ENCODE results near the gene PRSS21.

The PRSS21 gene

DNA sequence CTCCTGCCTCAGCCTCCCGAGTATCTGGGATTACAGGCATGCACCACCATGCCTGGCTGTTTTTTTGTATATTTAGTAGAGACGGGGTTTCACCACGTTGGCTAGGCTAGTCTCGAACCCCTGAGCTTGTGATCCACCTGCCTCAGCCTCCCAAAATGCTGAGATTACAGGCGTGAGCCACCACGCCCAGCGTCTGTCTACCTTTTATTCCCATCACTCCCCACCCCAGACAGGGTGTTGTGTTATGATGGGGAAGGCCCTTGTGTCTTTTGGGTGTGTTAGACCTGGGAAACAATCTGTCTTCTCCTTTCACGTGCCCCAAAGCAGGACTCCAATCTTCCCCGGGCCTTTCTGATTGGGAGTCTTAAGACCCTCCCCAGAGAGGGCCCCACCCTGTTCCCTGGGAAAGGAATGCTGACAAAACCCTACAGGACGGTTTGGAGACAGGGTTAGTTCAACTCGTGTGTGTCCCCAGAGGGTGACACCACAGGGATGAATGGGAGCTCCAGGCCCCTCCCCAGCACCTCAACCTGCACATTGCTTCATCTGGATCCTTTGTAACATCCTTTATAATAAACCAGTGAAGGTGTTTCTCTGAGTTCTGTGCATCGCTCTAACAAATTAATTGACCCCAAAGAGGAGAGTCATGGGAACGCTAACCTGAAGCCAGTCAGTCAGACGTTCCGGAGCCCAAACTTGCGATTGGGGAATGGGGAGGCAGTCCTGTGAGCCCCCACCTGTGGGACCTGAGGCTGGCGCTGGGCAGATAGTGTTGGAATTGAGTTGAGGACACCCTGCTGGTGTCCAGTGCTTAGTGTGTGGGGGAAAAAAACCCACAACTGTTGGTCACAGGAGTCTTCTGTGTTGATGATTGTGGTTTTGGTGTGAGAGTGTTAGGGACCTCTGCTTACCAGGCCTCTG lies 36.8 kb upstream of the PRSS21 start:
- no peak for DNase-seq

DNA sequence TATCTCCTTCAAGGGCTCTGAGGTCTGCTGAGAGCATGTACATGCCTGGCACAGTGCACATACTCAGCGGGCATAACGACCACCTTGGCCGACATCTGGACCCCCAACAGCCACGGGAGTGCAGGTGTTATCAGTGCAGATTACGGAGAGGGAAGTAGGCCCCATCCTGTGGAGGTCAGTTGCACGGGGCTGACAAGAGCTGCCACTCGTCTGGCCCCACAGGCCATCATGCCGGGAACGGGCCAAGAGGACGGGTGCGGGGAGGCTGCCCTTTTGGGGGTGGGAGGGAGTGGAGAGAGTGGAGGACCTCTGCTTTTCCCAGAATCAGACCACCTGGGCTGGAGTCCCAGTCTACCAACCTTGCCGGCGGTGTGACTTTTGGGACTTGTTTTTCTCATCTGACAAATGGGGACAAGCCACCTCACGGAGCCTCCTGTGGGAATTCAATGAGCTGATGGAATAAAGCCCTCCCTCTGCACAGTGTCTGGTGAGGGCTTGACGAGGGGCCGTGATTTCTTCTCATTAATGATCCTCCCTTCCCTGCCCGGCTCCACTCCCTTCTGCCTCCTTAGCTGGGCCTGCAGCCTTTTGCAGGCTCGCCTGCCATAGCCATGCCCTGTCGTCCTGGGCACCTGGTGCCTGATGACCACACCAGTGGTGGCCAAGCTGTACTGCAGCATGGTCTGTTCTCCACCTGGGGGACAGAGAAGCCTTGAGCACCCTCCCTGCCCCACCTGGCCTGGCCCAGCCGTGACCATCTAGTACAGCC lies 34.3 kb upstream of the PRSS21 start:
- no peak for DNase-seq

DNA sequence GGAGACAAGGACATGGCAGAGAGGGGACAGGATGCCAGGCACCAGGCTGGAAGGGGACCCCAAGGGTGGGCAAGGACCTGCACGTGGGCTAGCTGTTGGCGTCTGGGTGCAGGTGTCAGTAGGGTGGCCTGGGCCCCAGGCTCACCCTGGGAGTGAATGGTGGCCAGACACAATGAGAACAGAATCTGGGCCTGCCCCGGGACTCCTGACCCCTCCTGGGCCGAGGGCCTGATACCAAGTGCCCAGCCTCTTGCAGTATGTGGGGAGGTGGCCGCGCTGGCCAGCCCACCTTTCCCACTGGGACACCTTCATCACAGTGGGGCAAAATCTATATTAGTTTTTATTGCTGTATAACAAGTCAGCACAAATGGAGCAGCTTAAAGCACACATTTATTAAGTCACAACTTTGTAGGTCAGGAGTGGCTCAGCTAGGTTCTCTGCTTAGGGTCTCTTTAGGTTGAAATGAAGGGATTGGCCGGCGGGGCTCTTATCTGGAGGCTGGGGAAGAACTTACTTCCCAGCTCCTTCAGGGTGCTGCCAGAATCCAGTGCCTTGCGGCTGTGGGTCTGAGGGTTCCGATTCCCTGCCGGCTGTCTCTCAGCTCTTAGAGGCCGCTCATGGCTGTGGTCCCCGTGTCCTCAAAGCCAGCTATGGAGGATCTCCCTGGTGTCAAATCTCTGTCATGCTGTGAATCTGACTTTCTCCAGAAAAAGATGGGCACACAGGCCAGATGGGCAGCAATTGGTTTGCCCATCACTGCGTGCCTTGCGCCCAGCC lies 33.3 kb upstream of the PRSS21 start:
- DNase-seq, result no peak

DNA sequence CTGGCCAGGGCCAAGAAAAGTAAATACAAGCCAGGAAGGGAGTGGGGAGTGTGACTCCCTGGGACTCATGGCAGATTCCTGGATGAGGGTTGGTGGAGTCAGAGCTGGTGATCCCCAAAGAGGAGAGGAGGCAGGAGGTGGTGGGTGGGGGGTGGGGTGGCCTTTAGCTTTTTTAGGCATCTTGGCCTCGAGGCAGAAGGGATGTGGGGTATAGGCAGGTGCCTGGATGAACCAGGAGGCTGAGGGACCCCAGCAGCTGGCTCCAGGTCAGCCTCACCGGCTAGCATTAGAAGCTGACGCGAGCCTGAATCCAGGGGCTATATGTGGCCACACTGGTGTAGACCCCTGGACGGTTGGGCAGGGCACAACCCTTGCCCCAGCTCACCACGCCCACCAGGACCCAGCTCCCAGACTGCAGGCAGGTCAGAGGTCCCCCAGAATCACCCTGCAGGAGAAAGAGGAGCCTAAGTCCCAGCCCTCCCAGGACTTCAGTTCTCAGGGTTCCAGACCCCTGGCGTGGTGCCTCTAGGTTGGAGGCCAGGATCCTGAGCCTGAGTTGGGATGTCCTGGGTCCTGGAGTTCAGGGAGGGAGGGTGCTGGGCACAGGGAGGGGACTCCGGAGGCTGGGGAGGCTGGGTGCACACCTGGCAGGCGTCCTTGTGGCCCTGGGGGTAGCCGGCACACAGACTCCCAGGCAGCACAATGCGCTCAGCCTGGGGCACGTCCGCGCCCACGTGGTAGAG lies 32.5 kb upstream of the PRSS21 start:
- DNase-seq, result no peak

DNA sequence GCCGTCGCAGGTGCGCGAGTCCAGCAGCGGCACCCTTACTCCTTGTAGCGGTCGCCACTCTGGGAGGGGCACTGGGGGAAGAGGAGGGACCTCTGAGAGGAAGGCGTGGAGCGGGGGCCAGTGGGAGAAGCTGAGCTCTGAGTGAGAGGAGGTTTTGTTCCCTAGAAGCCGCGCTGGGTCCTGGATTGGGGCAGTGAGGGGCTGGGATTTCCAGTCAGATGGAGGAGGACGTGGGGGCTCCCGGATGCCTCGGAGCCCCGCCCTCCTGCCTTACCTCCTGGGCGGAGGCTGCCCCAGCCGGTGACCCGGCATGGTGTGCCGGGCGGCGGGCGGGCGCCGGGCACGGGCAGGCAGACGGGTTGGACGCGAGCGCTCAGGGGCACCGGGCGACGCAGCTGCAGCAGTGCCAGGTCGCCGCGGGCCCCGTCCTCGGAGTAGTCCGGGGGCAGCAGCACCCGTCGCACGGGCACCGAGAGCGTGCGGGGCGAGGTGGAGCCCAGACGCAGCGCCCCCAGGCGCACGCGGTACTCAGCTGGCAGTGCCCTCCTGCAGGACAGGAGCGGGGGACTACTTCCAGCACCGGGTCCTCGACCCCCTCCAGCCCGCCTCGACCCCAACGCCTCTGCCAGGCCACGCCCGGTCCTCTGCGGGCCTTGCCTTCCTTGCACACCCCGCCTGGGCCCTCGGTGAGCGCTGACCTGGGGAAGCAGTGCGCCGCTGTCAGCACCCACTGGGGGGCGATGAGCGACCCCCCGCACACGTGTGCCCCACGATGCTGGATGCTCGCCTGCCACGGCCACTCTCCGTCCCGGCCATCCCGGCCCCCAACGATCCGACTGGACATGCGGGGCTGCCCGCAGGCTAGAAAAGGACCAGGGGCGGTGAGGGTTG lies 31.7 kb upstream of the PRSS21 start:
- peak; percentile 68 for DNase-seq

DNA sequence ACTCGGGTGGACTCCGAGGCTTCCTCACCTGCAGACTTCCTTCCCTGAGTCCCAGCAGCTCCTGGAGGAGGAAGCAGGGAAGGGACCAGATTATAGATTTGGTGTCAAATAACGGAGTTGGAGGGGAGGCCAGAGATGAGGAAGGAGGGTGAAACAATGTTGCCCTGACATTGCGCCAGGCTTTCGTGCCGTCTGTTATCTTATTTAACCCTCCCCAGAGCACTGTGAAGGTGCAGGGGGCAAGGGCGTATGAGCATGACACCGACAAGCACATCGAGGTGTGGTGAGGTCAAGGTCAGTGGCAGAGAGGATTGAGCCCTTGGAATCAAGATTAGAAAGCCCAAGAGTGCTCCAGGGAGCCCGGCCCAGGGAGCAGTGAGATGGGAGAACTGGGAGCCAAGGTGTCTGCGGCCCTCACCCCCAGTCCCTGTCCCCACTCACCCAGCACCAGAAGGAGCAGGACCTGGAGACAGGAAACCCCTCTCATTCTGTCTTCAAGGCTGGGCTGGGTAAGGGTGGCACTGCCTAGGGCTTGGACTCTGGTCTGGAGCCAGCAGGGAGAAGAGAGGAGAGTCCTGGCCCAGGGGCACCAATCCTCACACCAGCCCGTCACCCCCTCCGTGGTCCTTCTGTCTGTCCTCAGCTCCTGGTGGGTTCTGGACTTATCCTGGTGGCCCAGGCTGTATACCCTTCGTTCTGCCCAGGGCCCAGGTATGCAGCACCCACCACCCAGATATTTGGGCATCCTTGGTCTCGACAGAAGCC lies 30.8 kb upstream of the PRSS21 start:
- DNase-seq, result no peak

DNA sequence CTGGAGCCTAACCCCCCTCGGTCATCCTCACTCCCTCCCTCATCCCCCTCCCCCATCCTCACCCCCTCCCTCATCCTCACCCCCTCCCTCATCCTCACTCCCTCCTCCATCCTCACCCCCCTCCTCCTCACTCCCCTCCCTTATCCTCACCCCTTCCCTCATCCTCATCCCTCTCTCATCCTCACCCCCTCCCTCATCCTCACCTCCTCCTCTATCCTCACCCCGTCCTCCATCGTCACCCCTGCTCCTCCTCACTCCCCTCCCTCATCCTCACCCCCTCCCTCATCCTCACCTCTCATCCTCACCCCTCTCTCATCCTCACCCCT lies 30.2 kb upstream of the PRSS21 start:
- no peak for DNase-seq

DNA sequence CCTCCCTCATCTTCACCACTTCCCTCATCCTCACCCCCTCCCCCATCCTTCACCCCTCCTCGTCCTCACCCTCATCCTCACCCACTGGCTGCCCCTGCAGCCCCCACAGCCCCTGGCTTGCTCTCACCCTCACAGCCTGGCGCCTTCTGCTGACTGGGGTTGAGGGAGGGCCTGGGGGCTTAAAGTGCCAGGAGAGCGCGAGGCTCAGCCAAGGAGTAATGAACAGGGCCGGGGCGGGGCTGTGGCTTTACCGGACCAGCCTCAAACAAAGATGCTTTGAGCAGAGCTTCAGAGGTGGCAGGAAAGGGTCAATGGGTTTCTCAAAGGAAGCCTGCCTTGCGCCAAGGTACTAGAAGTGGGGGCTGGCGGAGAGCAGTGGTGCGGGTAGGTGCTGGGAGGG lies 29.6 kb upstream of the PRSS21 start, which contains the start of gene PRSS33:
PRSS33 (minus strand) TSS at position 155 of the 400 bp plus-strand sequence. CDS start 1,013 bp downstream, outside the sequence.
- no peak for DNase-seq

DNA sequence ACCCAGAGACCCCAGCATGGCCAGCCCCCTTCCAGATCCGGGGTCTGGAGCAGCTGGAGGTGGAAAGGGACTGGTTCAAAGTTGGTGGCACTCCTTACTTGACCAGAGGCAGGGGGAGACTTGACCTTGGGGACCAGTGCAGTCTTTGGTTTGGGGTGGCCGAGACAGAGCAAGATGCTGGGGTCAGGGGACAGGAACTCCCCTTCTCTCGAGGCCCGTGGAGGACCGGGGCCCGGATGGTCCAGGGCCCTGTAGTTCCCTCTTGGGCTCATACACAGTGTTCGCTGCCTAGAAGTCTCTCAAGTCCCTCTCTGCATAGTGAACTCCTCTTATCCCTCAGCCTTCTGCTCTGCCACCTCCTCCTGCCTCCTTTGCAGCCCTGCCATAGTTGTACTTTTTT lies 29.1 kb upstream of the PRSS21 start:
- no peak for DNase-seq

DNA sequence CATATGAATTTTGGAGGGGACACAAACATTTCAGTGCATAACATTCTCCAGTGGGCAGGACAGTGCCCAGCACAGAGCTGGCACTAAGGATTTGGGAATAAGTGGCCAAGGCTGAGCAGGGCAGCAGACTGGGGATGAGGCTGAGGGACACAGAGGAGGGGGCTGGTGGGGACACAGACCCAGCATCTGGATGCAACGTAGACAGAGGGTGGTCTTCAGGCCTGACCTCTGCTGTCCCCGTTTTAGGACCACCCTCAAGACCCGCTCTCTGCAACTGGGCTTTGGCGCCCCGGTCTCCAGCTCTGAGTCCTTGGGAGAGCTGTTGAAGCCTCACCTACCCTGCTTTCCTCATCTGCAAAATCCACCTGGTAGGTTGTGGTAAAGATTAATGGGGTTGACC lies 26.4 kb upstream of the PRSS21 start:
- DNase-seq, result no peak

DNA sequence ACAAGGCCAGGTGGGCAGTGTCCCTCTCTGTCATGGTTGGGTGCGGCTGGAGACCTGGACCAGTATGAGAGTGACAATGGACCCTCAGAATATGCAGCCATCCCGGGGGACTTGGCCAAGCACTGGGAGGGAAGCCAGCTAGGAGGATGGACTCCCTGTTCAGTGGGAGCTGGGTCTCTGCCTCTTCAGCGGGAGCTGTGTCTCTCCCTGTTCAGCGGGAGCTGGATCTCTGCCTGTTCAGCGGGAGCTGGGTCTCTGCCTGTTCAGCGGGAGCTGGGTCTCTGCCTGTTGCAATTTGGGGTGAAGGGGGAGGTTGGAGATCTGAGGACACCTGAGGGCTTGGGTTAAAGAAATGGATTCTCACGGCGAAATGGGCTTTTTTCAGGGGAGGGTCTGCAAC lies 25.9 kb upstream of the PRSS21 start:
- DNase-seq, result no peak

DNA sequence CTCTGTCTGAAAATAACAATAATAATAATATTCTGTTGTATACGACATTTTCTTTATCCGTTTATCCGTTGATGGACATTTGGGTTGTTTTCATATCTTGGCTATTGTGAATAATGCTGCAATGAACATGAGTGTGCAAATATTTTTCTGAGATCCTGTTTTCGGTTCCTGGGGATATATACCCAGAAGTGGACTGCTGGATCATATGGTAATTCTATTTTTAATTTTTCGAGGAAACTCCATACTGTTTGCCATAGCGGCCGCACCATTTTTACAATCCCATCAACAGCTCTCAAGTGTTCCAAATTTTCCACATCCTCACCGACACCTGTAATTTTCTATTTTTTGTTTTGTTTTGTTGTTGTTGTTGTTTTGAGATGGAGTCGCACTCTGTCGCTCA lies 24.1 kb upstream of the PRSS21 start:
- no peak for DNase-seq

DNA sequence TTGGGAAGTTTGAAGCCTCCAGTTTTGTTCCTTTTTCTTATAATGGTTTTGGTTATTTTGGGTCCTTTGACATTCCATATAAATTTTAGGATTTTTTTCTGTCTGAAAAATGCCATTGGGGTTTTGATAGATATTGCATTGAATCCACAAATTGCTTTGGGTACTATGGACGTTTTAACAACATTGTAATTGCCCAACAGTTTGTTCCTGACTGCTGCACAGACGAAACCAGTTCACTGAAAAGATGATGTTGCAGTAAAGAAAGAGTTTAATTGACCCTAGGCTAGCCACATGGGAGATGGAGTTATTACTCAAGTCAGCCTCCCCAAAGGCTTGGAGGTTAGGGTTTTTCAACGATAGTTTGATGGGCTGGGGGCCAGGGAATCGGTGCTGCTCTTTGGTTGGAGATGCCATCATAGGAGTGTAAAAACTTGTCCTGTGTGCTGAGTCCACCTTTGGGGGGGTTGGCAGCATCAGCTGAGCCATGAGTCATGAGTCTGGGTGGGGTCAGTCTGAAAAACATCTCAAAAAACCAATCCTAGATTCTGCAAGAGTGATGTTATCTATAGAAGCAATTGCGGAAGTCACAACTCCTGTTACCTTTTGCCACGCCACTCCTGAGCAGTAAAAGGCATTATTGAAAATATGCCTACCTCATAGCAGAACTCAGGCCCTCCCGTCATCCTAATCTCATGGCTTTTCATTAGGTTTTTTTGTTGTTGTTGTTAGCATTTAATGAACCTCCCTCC lies 21.5 kb upstream of the PRSS21 start:
- no peak for DNase-seq

DNA sequence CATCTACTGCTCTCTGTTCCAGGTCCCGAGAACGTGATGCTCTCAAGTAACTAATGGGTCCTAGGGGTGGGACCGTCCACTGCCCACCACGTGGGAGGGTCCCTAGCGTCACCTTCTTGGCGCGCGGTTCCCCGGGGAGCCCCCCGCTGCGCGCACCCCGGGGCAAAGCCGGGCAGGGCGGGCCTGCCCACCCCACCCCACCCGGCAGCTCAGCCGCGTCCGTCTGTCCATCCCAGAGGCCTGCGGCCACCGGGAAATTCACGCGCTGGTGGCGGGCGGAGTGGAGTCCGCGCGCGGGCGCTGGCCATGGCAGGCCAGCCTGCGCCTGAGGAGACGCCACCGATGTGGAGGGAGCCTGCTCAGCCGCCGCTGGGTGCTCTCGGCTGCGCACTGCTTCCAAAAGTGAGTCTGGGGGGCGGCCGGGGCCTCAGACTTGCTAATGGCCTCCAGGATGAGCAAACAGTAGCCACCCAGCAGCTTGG lies 18.3 kb upstream of the PRSS21 start:
- no peak for DNase-seq

DNA sequence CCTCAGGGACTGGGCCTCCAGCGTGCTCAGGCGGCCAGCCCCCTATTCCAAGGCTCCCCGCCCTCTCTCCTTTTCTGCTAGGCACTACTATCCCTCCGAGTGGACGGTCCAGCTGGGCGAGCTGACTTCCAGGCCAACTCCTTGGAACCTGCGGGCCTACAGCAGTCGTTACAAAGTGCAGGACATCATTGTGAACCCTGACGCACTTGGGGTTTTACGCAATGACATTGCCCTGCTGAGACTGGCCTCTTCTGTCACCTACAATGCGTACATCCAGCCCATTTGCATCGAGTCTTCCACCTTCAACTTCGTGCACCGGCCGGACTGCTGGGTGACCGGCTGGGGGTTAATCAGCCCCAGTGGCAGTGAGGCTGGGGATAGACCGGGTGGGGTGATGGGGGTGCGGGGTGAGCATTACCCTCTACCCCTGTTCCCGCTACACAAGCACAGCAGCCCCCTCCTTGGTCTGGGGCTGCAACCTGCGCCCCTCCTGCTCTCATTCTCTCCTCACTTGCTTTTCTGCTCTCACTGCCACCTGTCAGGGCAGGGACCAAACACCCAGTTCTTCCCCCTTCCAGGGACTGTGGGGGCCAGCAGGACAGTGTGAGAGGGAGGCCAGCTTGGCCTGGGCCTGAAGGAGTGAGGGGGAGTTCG lies 17.7 kb upstream of the PRSS21 start:
- DNase-seq, result no peak

DNA sequence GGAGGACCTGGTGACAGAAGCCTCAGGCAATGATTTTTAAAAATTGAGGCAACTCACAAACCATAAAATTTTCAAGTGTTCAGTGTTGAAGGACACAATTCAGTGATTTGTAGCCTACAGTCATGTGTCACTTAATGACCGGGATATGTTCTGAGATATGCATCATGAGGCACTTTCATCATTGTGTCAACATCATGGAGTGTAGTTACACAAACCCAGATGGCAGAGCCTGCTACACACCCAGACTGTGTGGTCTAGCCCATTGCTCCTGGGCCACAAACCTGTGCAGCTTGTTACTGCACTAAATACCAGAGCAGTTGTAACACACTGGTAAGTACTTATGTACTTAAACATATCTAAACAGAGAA lies 17.2 kb upstream of the PRSS21 start:
- no peak for DNase-seq

DNA sequence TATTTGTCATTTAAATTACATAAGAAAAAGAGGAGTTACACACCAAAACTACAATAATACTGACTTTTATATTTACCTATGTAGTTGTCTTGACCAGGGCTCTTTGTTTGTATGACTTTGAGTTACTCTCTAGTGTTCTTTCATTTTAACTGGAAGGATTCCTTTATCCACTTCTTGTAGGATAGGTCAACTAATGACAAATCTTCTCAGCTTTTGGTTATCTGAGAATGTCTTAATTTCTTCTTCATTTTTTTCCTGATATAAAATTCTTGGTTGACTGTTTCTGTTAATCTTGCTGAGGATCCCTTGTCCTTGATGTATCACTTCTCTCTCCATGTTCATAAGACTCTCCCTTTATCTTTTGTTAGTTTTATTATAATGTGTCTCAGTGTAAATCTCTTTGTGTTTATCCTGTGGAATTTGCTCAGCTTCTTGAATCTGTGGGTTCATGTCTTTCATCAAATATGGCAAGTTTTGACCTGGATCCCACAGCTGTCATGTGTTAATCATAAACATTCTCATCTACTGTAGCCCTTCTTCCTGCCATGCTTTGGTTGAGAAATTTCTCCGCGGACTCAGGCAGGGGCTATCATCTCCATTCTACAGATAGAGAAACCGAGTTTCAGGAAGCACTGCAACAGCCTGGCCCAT lies 13.4 kb upstream of the PRSS21 start:
- no peak for DNase-seq

DNA sequence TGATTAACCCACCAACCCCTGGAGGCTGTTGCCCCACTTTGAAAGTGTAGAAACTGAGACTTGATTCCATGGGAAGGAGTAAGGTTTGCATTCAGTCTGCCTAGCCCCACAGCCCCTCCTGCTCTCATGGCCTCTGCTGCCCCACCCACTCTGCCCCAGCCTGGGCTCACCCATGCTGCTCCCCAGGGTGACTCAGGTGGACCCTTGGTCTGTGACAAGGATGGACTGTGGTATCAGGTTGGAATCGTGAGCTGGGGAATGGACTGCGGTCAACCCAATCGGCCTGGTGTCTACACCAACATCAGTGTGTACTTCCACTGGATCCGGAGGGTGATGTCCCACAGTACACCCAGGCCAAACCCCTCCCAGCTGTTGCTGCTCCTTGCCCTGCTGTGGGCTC lies 12.3 kb upstream of the PRSS21 start:
- no peak for DNase-seq

DNA sequence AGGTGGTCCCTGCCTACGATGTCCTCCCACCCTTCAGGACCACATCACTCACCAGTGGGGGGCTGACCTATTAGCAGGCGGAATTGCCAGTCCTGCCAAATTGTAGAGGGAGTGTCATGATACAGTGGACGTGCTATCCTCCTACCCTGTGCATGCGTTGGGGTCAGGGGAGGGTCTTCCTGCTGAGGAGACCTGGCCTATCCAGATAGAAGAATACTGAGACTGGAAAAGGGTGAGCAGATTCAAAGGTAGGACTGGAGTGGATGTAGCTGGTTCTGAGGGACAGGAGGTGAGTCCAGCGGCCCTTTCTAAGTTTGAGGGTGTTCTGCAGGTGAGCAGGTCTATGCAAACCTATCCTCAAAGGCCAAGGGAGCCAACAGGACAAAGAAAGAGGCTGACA lies 10.8 kb upstream of the PRSS21 start:
- DNase-seq, result no peak

Data from stimulated activated CD4-positive, alpha-beta T cell treated with anti-CD3 and anti-CD28 coated beads, Interleukin-15, amount 100 ng/mL, for 24 hours (primary cell).